LNCAP (cell line): Measurements from ENCODE around the gene WDR82.

Source experiments
- TF ChIP-seq, protein P1 (sequence below): fragments of 450-650 bp; IDR thresholded peaks from 2 replicates; pipeline ENCODE4 v1.5.1; 2017; ENCODE audit warnings: mild to moderate bottlenecking

The WDR82 gene

GRCh38 chr3:52228751-52229291, 49.6 kb downstream of the WDR82 start:
- TF ChIP-seq, protein P1, sequence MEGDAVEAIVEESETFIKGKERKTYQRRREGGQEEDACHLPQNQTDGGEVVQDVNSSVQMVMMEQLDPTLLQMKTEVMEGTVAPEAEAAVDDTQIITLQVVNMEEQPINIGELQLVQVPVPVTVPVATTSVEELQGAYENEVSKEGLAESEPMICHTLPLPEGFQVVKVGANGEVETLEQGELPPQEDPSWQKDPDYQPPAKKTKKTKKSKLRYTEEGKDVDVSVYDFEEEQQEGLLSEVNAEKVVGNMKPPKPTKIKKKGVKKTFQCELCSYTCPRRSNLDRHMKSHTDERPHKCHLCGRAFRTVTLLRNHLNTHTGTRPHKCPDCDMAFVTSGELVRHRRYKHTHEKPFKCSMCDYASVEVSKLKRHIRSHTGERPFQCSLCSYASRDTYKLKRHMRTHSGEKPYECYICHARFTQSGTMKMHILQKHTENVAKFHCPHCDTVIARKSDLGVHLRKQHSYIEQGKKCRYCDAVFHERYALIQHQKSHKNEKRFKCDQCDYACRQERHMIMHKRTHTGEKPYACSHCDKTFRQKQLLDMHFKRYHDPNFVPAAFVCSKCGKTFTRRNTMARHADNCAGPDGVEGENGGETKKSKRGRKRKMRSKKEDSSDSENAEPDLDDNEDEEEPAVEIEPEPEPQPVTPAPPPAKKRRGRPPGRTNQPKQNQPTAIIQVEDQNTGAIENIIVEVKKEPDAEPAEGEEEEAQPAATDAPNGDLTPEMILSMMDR = no peak

DNA sequence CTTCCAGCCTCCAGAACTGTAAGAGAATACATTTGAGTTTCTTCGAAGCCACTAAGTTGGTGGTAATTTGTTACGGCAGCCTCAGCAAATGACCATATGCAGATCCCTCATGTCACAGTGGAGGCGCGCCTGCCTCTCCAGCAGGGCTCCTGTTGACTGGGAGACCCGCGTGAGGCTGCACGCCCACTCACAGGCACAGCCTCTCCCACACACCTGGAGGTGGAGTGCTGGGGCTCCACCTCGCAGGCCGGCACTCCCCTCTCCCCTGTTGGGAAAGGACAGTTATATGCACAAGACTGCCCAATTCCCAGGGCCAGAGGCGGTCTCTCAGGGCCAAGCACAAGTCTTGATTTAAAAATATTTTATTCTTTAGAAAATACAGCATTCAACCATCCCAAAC, 50.2 kb downstream of the WDR82 start:
- TF ChIP-seq, protein P1 = no peak

DNA sequence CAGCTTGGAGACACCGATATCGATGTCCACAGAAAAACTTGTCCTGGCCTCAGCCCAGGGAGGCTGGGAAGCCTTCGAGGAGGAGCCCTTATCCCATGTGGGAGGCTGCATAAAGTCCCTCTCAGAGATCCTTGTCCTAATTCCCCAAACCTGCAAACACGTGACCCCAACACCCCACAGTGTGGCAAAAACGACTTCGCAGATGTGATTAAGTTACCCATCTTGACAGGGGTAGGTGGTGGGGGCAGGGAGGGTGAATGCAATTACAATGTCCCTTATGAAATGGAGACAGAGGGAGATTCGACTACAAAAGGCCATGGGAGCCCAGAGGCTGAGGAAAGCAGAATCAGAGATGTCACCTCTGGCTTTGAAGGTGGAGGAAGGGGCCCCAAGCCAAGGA, 50.7 kb downstream of the WDR82 start:
- TF ChIP-seq, protein P1 = no peak

GRCh38 chr3:52227117-52227516, 51.3 kb downstream of the WDR82 start:
- TF ChIP-seq, protein P1 = no peak

DNA sequence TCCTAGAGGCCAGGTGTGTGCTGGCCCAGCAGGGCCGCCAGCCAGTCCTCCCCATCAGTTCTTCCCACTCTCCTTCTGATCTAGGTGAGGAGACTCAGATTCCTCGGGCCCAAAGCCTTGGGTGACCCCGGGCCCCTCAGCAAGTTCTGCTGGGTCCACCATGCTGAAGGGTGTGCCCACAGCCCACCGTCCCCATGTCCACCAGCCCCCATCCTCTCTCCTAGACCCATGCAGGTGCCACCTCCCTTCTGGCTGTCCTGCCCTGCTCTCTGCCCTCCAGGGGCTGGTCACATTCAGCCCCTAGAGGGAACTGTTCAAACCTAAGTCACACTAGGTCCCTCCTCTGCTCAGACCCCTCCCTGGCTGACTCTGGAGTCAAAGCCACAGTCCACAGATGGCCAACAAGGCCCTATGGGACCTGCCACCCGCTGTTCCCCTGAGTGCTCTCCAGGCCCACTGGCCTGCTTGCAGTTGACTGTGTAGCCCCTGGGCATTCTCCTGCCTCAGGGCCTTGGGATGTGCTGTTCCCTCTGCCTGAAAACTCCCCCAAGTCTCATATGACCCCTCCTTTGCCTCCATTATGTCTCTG, 52.1 kb downstream of the WDR82 start:
- TF ChIP-seq, protein P1 = no peak

- TF ChIP-seq, protein P1 = no peak
Measured at GRCh38 chr3:52225452-52226228, 52.8 kb downstream of the WDR82 start, which contains the start of gene TLR9. TSS of gene TLR9 (minus strand) at chr3:52225645. CDS start at chr3:52225529, 116 bp downstream.

- TF ChIP-seq, protein P1 = no peak
Measured at GRCh38 chr3:52223449-52224408, 54.7 kb downstream of the WDR82 start.
